Measurements from ENCODE around the gene ZIM2.

The ZIM2 gene

DNA sequence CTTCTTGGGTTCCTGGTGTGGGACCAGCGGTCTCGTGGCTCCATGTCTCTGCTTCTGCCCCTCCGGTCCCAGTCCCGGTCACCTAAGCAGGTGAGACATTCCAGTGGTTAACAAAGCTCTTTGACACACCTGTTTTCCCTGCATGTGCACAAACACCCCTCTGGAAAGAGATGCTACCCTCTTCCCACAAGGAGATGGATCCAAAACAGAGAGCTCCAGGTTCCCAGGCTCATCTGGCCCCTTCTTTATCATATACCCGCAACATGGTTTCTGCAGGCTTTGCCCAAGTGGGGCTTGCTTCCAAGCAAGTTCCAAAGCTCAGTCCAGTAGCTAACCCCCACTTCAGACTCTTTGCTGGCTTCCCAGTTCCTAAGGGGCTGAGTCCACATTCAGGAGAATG lies 17.8 kb downstream of the ZIM2 start:
- no peak overlapping the region for H3K4me3 Mint-ChIP-seq
- peaks cover 3% of the 10 kb centered on the region for H3K36me3 Mint-ChIP-seq (ENCODE audit: low read depth)
- H3K4me1 Mint-ChIP-seq, result no peaks in the 10 kb centered on the region
- no peaks in the 10 kb centered on the region for H3K27me3 Mint-ChIP-seq (ENCODE audit: low read depth)
- H3K9me3 Mint-ChIP-seq, result peaks cover 81% of the 10 kb centered on the region
- no peak overlapping the region for H3K27ac Mint-ChIP-seq
- TF ChIP-seq, protein P1, sequence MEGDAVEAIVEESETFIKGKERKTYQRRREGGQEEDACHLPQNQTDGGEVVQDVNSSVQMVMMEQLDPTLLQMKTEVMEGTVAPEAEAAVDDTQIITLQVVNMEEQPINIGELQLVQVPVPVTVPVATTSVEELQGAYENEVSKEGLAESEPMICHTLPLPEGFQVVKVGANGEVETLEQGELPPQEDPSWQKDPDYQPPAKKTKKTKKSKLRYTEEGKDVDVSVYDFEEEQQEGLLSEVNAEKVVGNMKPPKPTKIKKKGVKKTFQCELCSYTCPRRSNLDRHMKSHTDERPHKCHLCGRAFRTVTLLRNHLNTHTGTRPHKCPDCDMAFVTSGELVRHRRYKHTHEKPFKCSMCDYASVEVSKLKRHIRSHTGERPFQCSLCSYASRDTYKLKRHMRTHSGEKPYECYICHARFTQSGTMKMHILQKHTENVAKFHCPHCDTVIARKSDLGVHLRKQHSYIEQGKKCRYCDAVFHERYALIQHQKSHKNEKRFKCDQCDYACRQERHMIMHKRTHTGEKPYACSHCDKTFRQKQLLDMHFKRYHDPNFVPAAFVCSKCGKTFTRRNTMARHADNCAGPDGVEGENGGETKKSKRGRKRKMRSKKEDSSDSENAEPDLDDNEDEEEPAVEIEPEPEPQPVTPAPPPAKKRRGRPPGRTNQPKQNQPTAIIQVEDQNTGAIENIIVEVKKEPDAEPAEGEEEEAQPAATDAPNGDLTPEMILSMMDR (IDR thresholded peaks at IDR 0.05; ENCODE audit: unreplicated experiment in 3 of 3), result no peak

GRCh38 chr19:56821675-56822074 lies 18.9 kb downstream of the ZIM2 start:
- Mint-ChIP-seq H3K36me3 (ENCODE audit: low read depth) (peaks cover 4% of the 10 kb centered on the region), H3K9me3 (peaks cover 83% of the 10 kb centered on the region), H3K27me3 (ENCODE audit: low read depth) (no peaks in the 10 kb centered on the region), H3K4me3 (no peak overlapping the region), H3K27ac (no peak overlapping the region), H3K4me1 (no peaks in the 10 kb centered on the region)
- TF ChIP-seq, protein P1 (IDR thresholded peaks at IDR 0.05; ENCODE audit: unreplicated experiment in 3 of 3), result no peak

- no peaks in the 10 kb centered on the region for H3K27me3 Mint-ChIP-seq (ENCODE audit: low read depth)
- H3K9me3 Mint-ChIP-seq, result peaks cover 82% of the 10 kb centered on the region
- no peak overlapping the region for H3K27ac Mint-ChIP-seq
- no peak overlapping the region for H3K4me3 Mint-ChIP-seq
- H3K36me3 Mint-ChIP-seq (ENCODE audit: low read depth), result peaks cover 6% of the 10 kb centered on the region
- TF ChIP-seq, protein P1 (IDR thresholded peaks at IDR 0.05; ENCODE audit: unreplicated experiment in 3 of 3), result no peak
- no peaks in the 10 kb centered on the region for H3K4me1 Mint-ChIP-seq
These were observed 19.3 kb downstream of the ZIM2 start for GRCh38 chr19:56821209-56821608.

- H3K9me3 Mint-ChIP-seq, result peaks cover 87% of the 10 kb centered on the region
- peaks cover 6% of the 10 kb centered on the region for H3K36me3 Mint-ChIP-seq (ENCODE audit: low read depth)
- H3K4me3 Mint-ChIP-seq, result no peak overlapping the region
- no peaks in the 10 kb centered on the region for H3K4me1 Mint-ChIP-seq
- no peak overlapping the region for H3K27ac Mint-ChIP-seq
- H3K27me3 Mint-ChIP-seq (ENCODE audit: low read depth), result no peaks in the 10 kb centered on the region
- TF ChIP-seq, protein P1 (IDR thresholded peaks at IDR 0.05; ENCODE audit: unreplicated experiment in 3 of 3), result no peak
These were observed 21.4 kb downstream of the ZIM2 start for GRCh38 chr19:56819166-56819565.

- no peaks in the 10 kb centered on the region for H3K27me3 Mint-ChIP-seq (ENCODE audit: low read depth)
These were observed 25.9 kb downstream of the ZIM2 start for GRCh38 chr19:56814656-56815055.

DNA sequence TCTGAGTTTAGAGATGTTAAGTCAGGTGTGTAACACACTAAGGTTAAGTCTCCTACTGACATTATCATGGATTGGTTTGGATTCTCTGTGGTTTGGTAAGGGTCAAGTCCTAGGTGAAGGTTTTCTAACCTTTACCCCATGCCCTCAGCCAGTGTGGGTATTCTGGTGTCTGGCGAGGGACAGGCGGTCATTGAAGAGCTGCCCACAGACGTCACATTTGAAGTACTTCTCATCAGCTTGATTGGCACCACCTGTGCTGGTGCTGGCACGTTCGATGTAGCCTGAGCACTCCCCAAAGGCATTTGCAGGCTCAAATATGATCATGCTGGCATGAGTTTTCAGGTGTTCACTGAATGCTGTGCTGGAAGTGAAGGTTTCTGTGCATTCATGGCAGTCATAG lies 27.0 kb downstream of the ZIM2 start:
- peaks cover 3% of the 10 kb centered on the region for H3K36me3 Mint-ChIP-seq (ENCODE audit: low read depth)
- TF ChIP-seq, protein P1 (IDR thresholded peaks at IDR 0.05; ENCODE audit: unreplicated experiment in 3 of 3), result no peak
- H3K27me3 Mint-ChIP-seq (ENCODE audit: low read depth), result no peaks in the 10 kb centered on the region
- H3K4me3 Mint-ChIP-seq, result no peak overlapping the region
- peaks cover 76% of the 10 kb centered on the region for H3K9me3 Mint-ChIP-seq
- H3K4me1 Mint-ChIP-seq, result no peaks in the 10 kb centered on the region
- no peak overlapping the region for H3K27ac Mint-ChIP-seq

More at GRCh38 chr19:56814656-56815055, 25.9 kb downstream of the ZIM2 start:
- peaks cover 77% of the 10 kb centered on the region for H3K9me3 Mint-ChIP-seq
- TF ChIP-seq, protein P1 (IDR thresholded peaks at IDR 0.05; ENCODE audit: unreplicated experiment in 3 of 3), result no peak
- no peak overlapping the region for H3K4me3 Mint-ChIP-seq
- H3K4me1 Mint-ChIP-seq, result no peaks in the 10 kb centered on the region
- H3K36me3 Mint-ChIP-seq (ENCODE audit: low read depth), result peaks cover 6% of the 10 kb centered on the region
- no peak overlapping the region for H3K27ac Mint-ChIP-seq

All from nephron (organoid).